Right lobe of liver (tissue), 4 donors: ENCODE measurements around the gene CNPY1.

Experiments
- CTCF ChIP-seq, 4 donors: fragments of 200-600 bp in 3 of 4; fragments of 450-650 bp in 1 of 4; IDR thresholded peaks; one replicate each; pipeline versions ENCODE4 v1.5.1 to v1.8.0; 2016 to 2022; ENCODE audit warnings: antibody characterized with exemption in 4 of 4, mild to moderate bottlenecking in 2 of 4
- POLR2A ChIP-seq: fragments of 450-650 bp; IDR thresholded peaks from one replicate; pipeline ENCODE4 v1.6.1; 2017; ENCODE audit warnings: antibody characterized with exemption, mild to moderate bottlenecking
- donor health status: DM: no; HTN: no; CAD: no.
- donor health status: DM: no; HTN: no; CAD: no.
- donor health status: DM: no; HTN: yes; CAD: no.

- TF ChIP-seq CTCF (IDR thresholded peaks at IDR 0.05) (no peak), POLR2A (no peak)
Observed at GRCh38 chr7:155532792-155533119, 13.6 kb downstream of the CNPY1 start.
